Measurements from ENCODE around the gene COL18A1.

Gene COL18A1

DNA sequence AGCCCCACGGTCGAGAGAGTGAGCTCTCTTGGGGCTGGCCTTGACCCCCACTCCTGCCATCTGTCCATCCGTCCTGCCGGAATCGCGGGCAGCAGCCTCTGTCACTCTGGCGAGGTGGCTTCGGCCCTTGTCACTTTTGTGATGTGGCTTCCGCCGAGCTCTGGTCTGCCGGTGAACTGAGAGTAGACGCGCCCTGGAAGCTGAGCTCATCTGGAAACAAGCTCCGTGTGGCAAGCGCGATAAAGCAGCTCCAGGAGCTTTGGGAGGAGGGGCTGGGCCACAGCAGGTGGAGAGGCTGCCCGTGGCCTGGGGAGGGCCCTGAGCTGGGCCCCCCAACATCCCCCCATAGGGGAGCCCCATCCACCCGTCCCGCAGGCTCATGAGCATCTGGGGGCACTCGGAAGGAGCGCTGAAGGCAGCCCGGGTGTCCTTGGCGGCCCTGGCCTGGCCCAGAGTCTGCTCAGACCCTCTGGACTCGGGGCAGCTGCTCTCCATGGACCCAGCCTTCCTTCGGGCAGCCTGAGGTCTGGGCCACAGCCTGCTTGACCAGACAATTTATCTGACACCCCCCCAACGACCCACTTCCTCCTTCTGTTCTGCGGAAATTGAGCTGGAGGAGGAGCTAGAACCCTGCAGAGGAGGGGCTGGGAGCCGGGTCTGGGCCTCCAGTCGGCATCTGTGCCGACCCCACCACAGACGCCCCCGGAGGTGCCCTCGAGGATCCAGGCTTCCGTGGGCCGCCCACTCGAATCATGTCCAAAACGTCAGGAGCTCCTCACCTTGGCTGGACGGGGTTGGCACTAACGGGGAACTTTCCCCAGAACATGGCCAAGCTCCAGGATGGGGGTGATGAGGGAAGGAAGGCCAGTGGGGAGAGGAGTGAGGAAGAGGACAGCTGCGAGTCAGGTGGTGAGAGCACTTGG is 78.2 kb downstream of the COL18A1 start:
- peak; percentile 78 for DNase-seq

DNA sequence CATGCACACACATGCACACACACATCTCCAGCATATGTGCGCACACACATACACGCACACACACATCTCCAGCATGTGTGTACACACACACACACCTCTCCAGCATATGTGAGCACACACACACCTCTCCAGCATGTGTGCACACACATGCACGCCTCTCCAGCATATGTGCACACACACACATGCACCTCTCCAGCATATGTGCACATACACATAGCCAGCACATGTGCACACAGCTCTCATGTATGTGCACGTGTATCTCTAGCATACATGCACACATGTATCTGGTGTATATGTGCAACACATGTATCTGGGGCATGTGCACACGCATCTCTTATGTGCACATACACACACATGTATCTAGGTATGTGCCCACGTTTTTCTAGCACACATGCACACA is 79.4 kb downstream of the COL18A1 start:
- DNase-seq = no peak

DNA sequence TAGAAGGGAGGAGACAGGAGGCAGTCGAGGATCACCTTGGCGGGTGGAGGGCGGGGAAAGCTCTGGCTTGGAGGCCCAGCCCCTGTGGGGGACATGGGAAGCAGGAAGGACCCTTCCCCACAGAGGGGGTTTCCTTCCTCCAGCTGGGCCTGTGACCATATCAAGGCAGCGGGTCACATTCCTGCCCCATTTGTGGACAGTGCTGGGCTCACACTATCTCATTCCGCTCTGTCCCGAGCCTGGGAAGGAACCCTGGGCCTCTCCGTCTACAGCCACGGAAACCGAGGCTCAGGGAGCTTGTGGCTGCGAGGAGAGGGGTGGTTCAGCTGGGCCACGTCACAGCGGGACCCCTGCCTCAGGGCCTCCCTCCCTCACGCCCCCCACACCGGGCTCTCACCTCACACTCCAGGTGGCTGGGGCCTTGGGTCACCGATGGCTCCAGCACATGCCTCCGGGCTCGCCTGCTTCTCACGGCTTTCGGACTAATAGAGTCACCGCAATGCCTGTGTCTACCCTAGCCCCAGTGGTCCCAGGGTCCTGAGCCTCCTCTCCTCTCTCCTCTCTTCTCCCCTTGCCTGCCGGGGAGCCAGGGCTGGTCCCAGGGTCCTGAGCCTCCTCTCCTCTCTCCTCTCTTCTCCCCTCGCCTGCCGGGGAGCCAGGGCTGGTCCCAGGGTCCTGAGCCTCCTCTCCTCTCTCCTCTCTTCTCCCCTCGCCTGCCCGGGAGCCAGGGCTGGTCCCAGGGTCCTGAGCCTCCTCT is 80.9 kb downstream of the COL18A1 start:
- no peak for DNase-seq

DNA sequence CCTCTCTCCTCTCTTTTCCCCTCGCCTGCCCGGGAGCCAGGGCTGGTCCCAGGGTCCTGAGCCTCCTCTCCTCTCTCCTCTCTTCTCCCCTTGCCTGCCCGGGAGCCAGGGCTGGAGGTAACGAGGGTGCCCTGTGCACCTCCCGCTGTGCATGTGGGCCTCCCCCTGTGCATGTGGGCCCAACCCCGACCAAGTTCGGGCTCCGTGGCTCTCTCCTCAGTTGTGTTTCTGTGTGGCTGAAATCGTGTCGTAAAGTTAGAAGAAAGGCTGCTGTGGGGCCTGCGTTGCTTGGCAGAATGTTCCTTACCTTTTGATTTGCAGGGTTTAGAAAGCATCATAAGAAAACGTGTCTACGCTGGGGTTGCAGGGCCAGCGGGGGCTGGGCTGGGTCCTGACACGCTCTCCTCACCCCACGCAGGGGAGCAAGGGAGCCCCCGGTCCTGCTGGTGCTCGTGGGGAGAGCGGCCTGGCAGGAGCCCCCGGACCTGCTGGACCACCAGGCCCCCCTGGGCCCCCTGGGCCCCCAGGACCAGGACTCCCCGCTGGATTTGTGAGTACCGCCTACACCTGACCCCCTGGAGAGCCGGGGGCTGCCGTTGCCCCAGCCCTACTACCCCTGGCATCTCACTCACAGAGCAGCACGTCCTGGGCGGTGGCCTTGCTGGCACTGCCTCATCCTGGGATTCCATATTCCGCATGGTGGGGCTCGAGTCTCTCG is 81.6 kb downstream of the COL18A1 start:
- DNase-seq = no peak

DNA sequence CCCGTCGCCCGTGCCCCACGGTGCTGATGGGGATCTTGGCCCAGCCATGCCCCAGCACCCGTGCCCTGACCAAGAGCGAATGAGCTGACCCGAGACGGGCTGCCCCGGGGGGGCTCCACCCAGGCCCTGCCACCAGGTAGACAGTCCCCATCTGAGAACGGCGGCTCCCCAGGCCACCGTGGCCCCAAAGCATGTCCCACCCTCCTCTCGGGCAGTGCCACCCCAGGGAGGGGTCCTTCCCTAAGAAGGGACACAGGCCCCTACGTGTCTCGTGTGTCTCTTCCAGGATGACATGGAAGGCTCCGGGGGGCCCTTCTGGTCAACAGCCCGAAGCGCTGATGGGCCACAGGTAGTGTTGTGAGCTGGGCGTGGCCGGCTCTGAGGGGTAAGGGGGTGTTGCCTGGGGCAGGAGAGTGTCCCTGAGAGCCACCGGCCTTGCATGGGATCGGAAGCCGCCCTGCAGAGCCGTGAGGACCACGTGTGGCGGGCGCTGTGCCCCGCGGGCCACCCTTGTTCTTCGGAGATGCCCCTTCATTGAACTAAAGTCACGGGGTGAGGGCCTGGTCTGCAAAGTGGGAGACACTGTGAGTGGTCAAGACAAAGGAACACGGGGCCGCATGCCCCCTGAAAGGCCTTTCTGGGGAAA is 82.3 kb downstream of the COL18A1 start:
- DNase-seq = no peak

DNA sequence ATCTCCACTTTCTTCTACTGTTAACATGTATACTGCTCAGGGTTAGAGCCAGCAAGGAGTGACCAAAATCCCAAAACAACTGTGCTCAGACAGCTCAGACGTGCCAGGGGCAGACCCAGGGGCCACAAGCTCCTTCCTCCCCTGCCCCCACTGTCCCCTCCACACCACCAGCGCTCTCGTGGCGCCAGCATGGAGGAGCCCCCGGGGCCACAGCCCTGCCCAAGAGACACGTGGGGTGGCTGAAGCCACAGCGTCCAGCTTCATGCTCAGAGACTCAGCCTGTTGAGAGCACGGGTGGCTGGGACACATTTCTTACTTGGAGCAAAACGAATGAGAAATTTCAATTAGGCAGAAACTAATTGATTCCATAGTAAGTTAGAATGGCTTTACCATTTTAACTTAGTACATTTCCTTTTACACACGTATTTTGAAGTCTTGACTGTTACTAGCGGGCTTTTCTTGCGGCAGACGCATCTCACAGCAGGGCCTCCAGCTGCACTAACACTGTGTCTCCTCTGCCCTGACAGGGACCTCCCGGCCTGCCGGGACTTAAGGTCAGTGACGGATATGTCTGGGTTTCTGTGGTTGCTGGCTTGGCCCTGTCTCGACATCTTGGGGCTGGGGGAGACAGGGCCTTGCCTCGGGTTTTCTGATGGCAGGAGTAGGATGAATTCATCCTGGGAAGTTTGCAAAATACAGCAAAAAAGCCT is 83.1 kb downstream of the COL18A1 start:
- DNase-seq = no peak

DNA sequence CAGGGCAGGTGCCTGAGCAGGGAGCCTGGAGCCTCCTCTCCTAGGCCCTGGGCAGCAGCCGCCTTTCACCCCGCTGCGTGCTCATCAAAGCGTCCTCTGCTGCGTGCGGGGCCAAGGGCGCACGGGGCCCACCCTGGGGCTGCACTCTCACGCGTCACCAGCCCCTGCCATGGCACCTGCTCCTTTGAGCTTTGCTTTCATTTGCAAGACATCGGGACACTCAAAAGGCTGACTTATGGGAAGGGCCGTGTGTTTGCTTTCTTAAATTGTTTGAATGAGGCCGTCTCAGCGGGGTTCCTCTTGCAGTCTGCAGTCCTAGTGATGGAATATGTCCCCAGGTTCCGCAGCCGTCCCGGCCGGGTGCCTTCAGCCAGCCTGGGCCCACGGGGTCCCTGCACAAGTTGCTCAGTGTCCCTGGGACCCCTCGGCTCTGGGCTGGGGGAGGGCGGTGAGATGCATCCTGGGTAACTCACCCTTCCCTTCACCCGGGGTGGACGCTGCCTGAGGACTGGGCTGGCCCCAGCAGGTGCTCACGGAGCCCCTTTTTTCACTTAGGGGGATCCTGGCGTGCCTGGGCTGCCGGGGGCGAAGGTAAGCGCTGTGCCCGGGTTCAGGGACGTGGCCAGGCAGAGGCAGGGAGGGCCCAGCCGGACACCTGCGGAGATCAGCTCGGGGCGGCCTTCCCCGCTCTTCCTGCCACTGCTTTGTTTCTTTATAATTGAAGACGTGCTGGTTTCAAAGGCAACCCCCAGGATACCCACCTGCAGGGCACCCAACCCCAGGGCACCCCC is 84.2 kb downstream of the COL18A1 start:
- DNase-seq = no peak

DNA sequence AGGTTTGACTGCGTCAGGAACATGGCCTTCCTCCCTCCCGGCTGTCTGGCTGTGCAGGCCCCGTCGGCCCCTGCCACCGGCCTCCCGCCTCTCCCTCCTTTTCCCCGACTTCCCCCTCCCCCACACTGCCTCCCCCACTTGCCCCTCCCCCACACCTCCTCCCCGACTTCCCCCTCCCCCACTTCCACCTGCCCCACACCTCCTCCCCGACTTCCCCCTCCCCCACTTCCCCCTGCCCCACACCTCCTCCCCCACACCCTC is 84.7 kb downstream of the COL18A1 start:
- DNase-seq = no peak

DNA sequence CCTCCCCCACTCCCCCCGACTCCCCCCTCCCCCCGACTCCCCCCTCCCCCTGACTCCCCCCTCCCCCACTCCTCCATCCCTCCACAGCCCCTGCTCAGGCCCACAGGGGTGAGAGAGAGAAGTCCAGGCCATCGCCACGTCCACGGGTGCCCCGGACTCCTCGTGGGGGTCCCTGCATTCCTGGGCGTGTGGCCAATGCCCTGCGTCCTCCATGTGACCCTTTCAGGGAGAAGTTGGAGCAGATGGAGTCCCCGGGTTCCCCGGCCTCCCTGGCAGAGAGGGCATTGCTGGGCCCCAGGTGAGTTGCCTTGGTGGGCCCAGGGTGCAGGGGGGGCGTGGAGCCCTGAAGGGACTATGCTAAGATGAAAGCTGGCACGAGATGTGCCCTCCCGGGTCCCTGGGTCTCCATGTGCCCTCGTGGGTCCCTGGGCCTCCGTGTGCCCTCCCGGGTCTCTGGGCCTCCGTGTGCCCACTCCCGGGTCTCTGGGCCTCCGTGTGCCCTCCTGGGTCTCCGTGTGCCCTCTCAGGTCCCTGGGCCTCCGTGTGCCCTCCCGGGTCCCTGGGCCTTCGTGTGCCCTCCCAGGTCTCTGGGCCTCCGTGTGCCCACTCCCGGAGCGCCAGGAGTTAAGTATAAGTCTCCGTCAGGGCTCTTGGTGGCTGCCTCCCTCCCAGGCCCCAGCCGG is 85.2 kb downstream of the COL18A1 start:
- DNase-seq = no peak

DNA sequence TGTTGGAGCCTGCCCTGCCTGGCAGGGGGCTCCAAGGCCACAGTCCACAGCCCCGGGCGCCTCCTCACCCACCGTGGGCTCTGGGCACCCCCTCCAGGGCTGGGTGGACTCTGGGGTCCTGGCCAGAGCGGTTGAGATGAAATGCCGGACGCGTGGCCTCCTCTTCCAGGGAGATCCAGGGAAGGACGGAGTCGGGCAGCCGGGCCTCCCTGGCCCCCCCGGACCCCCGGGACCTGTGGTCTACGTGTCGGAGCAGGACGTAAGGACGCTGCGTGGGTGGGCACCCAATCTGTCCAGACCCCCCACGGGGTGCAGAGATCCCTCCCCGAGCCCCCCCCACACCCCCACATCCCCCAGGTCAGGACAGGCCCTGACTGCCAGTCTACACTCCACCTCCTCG is 86.1 kb downstream of the COL18A1 start:
- DNase-seq = no peak

DNA sequence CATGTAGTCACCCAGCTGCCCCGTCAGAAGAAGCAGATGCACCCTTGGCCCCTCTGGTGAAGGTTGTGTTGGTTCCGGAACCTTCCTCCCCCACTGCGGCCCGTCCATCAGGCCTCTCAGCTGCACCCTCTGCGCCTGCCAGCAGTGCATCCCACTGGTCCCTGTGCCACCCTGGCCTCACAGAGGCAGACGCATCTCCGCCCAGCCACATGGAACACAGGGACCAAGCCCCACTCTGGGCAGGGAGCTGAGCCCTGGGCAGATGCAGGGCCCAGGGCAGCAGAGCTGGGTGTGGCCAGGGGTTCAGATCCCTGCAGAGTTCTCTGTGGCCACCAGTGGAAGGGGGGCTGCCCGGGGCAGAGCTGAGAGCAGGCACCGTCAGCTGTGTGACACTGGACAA is 86.7 kb downstream of the COL18A1 start:
- DNase-seq = no peak

DNA sequence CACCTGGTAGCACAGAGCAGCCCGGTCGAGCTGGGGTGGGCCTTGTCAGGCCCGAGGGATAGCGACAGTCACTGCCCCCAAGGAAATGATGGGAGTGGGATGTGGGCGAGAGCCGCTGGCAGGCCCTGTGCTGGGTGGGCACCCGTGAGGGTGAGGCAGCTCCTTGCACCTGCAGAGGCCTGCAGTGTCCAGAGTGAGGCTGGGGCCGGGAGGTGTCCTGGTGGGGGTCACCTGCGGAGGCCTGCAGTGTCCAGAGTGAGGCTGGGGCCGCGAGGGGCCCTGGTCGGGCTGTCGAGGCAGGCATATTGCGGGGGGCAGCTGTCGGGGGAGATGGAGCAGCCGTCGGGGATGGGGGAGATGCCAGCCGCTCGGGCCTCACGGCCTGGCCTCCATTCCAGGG is 87.8 kb downstream of the COL18A1 start:
- DNase-seq = no peak

DNA sequence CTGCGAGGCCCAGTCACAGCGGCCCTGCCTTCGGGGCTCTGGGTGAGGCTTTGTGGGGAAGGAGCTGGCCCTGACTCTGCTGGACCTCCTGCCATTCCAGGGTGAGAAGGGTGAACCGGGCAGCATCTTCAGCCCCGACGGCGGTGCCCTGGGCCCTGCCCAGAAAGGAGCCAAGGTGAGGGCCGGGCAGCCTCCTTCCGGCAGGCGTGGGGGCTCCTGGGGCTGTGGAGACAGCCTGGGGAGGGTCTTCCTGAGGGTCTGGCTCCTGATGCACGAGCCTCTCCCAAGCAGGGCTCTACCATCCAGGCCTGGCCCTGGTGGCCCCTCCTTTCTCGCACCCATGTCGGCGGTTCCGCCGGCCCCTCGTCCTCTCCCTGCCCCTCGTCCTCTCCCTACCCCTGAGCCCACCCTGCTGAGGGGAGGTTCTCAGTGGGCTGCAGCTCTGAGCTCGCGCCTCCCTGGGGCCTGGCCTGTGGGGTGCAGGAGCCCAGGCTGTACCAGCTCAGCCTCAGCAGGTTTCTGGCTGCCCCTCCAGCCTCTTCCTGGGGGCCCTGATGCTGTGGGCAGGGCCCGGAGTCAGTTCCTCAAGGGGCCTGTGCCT is 88.5 kb downstream of the COL18A1 start:
- no peak for DNase-seq

DNA sequence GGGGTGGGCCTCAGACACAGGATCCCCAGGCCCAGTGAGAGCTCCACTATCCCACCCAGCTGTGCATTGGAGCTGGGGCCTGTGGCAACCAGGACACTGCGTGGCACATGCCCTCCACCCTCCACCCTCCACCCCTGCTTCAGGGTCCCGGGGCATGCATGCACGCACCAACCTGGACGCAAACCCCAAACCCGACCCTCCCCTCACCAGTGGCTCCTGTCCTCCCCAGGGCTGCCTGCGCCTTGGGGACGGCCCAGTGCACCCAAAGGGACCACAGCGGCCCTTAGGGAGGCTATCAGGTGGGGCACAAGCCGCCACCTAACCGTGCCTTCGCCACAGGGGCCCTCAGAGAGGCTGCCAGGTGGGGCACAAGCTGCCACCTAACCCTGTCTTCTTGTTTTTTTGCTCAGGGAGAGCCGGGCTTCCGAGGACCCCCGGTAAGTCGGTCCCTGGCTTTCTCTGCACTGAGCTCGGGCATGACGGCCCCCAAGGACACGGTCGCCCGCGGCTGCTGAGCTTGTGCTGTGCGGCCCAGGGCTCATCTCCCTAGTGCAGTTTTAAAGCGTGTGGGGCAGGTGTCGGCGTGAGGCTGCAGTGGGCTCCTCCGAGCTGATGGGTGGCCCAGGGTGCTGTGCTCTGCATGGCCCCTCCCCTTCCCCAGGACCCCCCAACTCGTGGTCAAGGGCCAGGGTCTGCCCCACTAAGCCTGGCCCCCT is 89.3 kb downstream of the COL18A1 start:
- DNase-seq = no peak

DNA sequence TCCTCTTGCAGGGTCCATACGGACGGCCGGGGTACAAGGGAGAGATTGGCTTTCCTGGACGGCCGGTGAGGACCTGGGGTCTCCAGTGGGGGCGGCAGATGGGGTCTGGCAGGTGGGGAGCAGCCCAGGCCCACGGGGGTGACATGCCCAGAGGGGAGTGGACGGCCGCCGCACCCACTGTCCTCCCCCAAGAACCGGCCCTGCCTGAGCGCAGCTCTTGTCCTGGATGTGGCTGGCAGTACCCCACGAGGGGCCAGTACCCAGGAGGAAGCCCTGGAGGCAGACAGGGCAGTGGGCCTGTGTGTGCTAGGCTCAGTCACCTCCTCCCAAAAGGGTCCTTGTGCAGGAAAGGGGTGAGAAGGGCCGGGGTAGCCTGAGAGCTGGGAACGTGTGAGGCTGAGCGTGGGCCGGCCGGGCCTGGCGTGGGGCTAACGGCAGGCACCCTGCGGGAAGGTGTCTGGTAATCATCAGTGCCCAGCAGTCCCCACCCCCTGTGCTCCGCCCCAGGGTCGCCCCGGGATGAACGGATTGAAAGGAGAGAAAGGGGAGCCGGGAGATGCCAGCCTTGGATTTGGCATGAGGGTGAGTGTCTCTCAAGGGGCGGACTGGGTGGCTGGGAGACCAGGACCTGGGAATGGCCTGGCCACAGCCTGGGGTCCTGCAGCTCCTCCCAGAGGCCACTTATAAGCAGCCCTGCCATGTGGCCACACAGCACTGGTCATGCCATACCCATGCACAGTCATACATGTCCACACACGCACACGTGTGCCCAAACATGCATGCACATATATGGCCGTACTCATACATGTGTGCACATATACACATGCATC is 90.1 kb downstream of the COL18A1 start:
- DNase-seq = no peak

DNA sequence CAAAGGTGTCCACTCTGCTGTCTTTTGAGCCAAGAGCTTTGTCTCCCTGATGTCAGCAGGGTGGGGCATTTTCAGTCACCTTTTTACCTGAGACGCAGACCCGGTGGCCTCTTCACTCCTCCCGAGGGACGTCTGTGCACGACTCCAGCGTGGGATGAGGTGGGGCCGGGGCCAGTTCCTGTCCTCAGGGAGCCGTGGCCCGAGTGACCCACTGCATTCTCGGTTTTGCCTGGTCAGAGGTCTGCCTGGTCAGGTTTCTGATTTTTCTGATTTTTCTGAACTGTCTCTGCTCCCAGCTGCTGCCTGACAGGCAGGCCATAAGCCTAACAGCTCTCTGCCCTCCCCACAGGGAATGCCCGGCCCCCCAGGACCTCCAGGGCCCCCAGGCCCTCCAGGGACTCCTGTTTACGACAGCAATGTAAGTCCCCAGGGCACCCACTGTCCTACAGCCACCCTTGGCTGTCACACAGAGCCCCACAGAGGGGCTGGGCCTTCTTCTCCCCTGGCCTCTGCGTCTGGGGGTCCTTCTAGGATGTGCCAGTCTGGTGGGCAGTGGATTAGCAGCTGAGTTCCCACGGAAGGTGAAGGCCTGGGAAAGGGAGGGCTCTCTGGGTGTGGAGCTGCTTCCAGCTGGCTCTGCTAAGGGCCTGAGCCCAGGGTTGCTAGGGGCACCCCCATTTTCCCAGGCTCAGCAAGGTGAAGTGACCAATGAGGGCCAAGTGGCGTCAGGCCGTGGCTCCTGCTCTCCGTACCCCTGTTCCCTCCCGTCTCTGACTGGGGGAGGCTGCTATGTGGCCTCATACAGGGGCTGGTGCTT is 91.4 kb downstream of the COL18A1 start:
- no peak for DNase-seq

DNA sequence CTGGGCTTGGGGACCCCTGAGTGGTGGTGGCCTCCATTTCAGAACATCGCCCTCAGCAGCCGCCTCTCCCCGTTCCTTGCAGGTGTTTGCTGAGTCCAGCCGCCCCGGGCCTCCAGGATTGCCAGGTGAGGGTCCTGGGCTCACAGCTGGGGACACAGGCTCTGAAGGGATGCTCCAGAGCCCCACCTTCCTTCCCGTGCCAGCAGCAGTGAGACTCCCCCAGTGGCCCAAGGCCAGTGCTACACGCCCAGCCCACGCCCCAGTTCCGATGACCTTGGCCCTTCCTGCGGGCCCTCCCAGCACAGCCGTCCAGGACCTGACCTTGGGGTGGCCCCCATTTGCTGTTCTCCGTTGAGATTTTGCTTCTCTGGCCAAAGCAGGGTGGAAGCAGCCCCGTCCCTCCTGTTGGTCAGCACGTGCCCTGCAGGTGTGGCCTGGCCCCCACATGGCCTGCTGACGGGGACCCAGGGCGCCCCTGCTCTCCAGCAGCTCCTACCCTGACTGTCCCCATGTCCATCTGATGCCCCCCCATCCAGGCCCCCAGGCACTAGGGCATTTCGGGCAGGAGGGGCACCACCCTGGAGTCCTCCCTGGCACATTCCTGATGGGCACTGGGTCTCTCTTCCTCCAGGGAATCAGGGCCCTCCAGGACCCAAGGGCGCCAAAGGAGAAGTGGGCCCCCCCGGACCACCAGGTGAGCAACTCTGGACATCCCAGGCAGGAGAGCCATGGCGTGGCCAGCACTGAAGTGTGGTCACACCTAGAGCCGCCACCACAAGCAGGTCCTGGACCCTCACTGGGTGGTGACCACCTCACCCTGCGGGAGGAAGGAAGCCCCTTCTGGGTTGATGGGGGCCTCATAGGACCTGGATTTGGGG is 92.2 kb downstream of the COL18A1 start:
- no peak for DNase-seq
